ENCODE measurements around the gene PPM1D. TPM values are rescaled to one million over a fixed set of nuclear protein-coding genes. Genes with fewer than 3 reads are reported as not detected.
"Not testable (repeated sequence)": the region's sequence is repeated elsewhere in the genome, so short reads cannot be mapped to it uniquely, and the experiment has no call there.

PPM1D gene
- total RNA-seq, 1 donor from 2014 or later, result 17.1 TPM

GRCh38 chr17:60664022-60664421, 64.0 kb downstream of the PPM1D start:
- intact Hi-C loops (cut with micrococcal nuclease), result no loop called here

DNA sequence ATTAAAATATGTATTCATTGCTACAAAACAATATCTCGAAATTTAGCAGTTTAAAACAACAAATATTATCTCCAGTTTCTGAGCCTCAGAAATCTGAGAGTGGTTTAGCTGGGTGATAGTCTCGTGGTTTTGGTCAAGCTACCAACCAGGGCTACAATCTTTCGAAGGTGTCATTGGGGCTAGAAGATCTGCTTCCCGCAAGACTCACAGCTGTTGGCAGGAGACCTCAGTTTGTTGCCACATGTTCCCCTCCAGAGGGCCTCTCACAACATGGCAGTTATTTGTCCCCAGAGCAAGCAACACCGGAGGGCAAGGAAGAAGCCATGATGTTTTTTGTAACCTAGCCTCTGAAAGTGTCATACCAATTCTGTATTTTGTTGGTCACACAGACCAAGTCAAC, 65.6 kb downstream of the PPM1D start:
- intact Hi-C loops (cut with micrococcal nuclease), result no loop called here

DNA sequence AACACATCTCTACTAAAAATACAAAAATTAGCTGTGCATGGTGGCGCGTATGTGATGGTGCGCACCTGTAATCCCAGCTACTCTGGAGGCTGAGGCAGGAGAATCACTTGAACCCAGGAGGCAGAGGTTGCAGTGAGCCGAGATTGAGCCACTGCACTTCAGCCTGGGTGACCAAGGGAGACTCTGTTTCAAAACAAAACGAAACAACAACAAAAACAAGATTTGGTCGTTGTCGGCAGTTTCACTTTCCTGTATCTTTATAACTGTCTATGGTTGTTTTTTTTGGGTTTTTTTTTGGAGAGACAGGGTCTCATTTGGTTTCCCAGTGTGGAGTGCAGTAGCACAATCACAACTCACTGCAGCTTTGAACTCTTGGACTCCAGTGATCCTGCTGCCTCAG, 68.7 kb downstream of the PPM1D start:
- intact Hi-C loops (cut with micrococcal nuclease), result not testable (repeated sequence)

- intact Hi-C loops (cut with micrococcal nuclease), result no loop called here
Measured at GRCh38 chr17:60671482-60671881, 71.5 kb downstream of the PPM1D start.

GRCh38 chr17:60674637-60675036, 74.6 kb downstream of the PPM1D start:
- intact Hi-C loops (cut with micrococcal nuclease), result not testable (repeated sequence)

DNA sequence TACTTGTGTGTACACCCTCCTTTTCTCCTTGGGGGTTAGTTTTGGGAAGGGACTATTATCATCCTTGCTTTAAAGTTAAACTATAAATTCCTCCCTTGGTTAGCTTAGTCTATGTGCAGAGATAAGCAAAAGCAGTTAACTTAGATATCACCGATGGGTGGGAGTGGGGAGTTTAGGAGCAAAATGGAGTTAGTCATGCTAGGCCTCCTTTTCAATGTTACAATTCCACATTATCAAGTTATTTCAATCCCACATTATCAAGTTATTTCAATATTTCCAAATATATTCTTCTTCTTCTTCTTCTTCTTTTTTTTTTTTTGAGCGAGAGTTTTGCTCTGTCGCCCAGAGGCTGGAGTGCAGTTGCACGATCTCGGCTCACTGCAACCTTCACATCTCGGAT, 76.0 kb downstream of the PPM1D start:
- intact Hi-C loops (cut with micrococcal nuclease), result loop anchor here (2.0 kb wide), 1 partner anchor 149 kb away; the partner anchor contains the start of gene APPBP2

DNA sequence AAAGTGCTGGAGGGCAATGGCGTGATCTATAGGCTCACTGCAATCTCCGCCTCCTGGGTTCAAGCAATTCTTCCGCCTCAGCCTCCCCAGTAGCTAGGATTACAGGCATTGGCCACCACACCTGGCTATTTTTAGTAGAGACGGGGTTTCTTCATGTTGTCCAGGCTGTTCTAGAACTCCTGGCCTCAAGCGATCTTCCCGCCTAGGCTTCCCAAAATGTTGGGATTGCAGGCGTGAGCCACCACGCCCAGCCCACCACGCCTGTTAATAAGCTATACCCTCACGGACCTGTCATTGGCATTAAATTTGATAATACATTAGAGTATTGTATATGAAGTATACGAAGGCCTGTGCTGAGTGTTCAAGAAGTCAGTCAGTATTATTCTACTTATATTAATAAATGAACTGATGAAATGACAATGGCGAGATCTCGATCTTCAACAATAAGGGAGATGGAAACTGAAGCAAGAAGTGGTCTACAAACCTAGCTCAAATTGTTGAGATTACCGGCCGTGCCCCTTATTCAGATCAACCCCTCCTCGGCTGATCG, 76.8 kb downstream of the PPM1D start:
- intact Hi-C loops (cut with micrococcal nuclease), result loop anchor here (1.0 to 2.0 kb wide), 3 partner anchors 77 to 285 kb away; partner anchors contain the start of genes APPBP2, PPM1D and USP32

GRCh38 chr17:60677308-60678117, 77.5 kb downstream of the PPM1D start, which contains the start of gene BCAS3:
TSS of gene BCAS3 (plus strand) at chr17:60677851.
- intact Hi-C loops (cut with micrococcal nuclease), result loop anchor here (1.0 to 2.0 kb wide), 3 partner anchors 77 to 285 kb away; partner anchors contain the start of genes APPBP2, PPM1D and USP32

GRCh38 chr17:60678118-60678444, 78.1 kb downstream of the PPM1D start:
- intact Hi-C loops (cut with micrococcal nuclease), result no loop called here

- intact Hi-C loops (cut with micrococcal nuclease), result no loop called here
Measured at GRCh38 chr17:60679287-60679686, 79.3 kb downstream of the PPM1D start.

DNA sequence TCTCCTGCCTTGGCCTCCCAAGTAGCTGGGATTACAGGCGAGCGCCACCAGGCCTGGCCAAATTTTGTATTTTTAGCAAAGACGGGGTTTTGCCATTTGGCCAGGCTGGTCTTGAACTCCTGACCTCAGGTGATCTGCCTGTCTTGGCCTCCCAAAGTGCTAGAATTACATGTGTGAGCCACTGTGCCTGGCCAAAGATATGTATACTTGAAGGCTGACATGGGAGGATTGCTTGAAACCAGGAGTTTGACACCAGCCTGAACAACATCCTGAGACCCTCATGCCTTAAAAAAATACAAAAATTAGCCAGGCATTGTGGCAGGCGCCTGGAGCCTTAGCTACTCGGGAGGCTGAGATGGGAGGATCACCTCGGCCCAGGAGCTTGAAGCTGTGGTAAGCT, 80.8 kb downstream of the PPM1D start:
- intact Hi-C loops (cut with micrococcal nuclease), result no loop called here

- intact Hi-C loops (cut with micrococcal nuclease), result no loop called here
Measured at GRCh38 chr17:60685437-60685836, 85.4 kb downstream of the PPM1D start.

DNA sequence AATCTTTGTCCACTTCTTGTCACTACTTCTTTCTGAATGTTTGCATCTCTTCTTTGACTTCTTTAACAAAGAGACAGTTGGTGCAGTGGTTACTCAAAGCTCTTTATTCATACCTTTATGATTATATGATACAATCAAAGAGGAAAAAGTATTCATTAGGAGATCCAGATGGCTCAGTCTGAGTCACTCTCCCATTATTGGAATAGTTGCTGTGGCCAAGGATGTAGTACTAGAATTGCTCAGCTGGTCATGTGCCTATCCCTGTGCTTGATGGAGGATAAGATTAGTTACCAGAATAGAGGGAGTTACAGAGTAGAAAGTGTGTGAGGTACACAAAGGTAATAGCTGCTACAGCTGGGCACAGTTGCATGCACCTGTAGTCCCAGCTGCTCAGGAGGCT, 96.0 kb downstream of the PPM1D start:
- intact Hi-C loops (cut with micrococcal nuclease), result no loop called here

DNA sequence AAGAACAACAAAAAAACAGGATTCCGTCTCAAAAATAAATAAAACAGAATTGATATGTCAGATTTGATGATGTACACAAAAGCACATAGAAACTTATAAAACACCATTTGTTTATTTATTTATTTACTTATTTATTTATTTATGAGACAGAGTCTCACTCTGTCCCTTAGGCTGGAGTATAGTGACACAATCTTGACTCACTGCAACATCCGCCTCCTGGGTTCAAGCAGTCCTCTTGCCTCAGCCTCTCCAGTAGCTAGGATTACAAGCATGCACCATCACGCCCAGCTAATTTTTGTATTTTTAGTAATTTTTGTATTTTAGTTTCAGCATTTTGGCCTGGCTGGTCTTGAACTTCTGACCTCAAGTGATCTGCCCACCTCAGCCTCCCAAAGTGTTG, 99.1 kb downstream of the PPM1D start:
- intact Hi-C loops (cut with micrococcal nuclease), result no loop called here

- intact Hi-C loops (cut with micrococcal nuclease), result no loop called here
Measured at GRCh38 chr17:60704170-60704569, 104.2 kb downstream of the PPM1D start.

DNA sequence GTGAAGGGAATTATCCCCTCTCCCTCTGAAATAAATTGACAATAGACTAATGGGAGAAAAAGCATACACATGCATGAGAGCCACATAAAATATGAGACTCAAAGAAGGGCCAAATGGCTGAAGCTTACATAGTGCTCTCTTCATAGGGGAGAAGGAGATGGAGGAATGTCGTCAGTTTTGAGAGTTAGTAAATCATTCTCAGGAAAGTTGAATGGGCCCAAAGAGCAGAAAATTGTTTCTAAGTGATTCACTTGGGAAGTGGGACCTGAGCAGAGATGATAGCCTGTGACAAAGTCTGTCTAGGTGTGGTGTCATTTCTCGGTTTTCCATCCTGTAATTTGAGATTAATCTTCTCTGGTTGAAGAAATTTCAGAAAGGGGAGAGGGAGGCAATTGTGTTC, 112.7 kb downstream of the PPM1D start:
- intact Hi-C loops (cut with micrococcal nuclease), result no loop called here

- intact Hi-C loops (cut with micrococcal nuclease), result no loop called here
Measured at GRCh38 chr17:60713608-60714007, 113.6 kb downstream of the PPM1D start.

Other genes starting within 250 kb of the PPM1D start
- 34.2 and 35.7 TPM in 2 replicates for gene USP32, start 208.1 kb upstream of the PPM1D start, total RNA-seq
- not detected in 2 replicates for gene CHCT1, start 177.7 kb upstream of the PPM1D start, total RNA-seq
- gene APPBP2, start 74.0 kb upstream of the PPM1D start, total RNA-seq, result 28.5 and 30.2 TPM in 2 replicates
- gene BCAS3, start 77.7 kb downstream of the PPM1D start, total RNA-seq, result 12.2 and 12.5 TPM in 2 replicates

Data from T-helper 2 cell treated with Interferon-gamma antibody and Interleukin-4, amounts not matched to agents 100 ng/mL and 5 ng/mL, for 36 hours (primary cell).